GM21390 (cell line): ENCODE measurements around the gene NWD2.
A peak's percentile ranks its signal among the peaks of the same experiment; 100 is the strongest.
"Not testable (repeated sequence)": the region's sequence is repeated elsewhere in the genome, so short reads cannot be mapped to it uniquely, and the experiment has no call there.

Experiments used
- ATAC-seq: cut with Tn5 transposase; IDR thresholded peaks from one replicate; pipeline ENCODE4 v1.9.1; 2021; ENCODE audit not compliant: unreplicated experiment

Gene NWD2

DNA sequence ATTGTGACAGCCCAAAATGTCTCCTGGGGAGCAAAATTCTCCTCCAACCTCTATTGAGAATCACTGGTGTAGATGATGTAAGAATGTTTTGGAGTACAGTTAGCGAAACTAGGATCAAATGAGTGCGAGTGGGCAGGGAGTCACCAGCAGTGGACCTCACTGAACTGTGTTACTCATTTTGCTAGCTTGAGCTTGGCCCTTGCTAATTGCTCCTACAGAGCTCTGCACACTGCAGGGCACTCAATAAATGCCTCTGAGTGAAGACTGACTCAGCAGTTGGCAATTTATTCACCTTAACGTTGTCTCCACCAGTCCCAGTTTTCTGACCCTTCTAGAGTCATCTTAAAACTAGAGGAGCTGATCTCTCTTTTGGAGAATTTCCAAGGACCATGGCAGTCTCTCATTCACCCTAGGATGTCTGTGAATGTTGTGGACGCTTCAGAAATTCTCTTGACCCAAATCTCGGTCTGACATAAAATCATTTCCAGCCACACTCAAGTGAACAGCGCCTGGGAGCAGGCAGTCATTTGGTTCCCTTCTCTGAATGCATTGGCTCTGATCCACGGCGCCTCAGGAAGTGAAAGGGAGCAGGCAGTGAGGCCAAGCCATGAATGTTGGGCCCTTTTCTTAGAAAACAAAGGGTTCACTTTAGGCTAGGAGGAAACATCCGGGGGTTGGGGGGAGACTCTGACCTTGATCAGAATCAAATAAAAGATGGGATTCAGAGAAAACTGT lies 148.1 kb downstream of the NWD2 start:
- ATAC-seq = no peak

DNA sequence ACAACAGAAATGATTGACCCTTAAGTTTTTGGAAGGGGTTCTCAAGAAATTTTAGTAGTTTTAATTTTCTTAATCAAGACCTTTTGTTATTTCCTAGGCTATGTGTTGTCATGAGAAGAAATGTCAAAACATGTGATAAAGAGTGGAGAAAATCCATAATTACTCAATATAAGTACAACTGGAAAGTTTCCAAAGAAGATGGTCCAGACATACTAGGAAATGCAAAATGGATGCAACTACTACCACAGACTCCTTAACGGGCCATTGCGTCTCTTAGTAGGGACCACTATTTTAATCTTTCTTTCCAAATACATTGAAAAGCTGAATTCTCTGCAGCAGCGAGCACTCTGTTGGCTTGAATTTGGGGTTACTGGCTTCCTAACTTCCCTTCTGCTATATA lies 148.8 kb downstream of the NWD2 start:
- no peak for ATAC-seq

DNA sequence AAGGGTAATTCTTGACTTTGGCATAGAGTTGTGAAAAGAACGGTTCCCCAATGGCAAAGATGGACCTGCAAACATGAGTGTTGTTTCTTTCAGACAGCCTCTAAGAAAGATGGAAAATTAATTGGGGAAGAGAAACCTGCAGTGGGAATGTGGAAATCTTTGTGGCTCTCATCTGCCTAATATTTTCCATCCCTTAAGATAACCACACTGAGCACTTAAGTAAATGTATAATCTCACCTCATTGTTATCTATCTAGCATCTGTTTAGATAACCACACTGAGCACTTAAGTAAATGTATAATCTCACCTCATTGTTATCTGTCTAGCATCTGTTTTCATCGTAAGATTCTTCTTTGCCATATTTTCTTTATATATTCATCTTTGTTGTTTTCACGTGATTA lies 149.3 kb downstream of the NWD2 start:
- ATAC-seq = no peak

DNA sequence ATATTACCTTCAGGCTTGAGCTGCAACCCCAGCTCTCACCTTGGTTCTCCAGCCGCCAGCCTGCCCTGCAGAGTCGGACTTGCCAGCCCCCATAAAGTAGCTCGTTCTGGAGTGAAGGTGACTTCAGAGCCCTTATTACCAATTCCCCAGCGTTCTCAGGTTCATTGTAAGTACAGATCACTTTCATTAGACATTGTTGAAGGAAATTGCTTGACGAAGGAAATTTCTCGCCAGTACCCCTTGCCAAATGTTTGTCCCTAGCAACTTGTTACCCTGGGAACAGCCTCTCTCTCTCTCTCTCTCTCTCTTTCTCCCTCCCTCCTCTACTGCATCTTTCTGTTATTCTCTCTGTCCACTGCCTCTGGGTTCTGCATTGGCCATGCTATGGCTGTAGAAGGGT lies 153.0 kb downstream of the NWD2 start:
- ATAC-seq = no peak

DNA sequence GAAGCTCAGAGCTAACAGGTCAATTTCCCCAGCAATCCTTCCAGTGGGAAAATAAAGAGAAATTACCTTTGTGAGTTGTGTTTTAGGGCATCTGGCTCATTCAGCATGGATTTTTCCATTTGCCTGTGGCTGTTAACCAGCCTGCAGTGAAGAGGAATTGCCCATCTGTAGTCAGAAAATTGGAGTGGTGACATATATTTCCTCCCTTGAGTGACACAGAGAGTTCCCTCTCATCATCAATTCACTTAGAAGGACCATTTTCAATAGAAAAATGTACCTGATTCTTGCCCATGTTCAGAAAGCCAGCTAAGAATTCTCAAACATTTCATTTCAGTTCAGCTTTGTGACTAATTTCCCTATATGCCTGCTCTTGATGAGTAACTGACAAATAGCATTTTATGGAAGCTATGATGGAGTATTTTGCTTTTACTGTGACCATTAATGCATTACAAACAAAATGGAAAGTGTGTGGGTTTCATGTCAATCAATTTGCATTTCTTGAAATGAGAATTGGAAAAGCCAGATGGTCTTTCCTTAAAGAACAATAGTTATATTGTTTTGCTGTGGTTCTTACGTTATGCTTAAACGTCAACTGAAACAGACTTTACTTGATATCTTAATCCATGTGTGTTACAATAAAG lies 155.8 kb downstream of the NWD2 start:
- ATAC-seq = peak; percentile 86

DNA sequence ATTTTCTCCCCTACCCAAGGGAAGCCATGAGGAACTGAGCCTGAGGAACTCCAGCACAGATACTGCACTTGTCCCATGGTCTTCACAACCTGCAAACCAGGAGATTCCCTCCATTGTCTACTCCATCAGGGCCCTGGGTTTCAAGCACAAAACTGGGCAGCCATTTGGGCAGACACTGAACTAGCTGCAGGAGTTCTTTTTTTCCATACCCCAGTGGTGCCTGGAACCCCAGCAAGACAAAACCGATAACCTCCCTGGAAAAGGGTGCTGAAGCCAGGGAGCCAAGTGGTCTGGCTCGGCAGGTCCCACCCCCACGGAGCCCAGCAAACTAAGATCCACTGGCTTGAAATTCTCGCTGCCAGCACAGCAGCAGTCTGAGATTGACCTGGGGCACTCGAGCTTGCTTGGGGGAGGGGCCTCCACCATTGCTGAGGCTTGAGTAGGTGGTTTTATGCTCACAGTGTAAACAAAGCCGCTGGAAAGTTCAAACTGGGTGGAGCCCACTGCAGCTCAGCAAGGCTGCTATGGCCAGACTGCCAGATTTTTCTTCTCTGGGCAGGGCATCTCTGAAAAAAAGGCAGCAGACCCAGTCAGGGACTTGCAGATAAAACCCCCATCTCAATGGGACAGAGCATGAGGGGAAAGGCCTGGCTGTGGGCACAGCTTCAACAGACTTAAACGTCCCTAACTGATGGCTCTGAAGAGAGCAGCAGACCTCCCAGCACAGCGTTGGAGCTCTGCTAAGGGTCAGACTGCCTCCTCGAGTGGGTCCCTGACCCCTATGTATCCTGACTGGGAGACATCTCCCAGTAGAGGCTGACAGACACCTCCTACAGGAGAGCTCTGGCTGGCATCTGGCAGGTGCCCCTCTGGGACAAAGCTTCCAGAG lies 163.6 kb downstream of the NWD2 start:
- not testable (repeated sequence) for ATAC-seq

DNA sequence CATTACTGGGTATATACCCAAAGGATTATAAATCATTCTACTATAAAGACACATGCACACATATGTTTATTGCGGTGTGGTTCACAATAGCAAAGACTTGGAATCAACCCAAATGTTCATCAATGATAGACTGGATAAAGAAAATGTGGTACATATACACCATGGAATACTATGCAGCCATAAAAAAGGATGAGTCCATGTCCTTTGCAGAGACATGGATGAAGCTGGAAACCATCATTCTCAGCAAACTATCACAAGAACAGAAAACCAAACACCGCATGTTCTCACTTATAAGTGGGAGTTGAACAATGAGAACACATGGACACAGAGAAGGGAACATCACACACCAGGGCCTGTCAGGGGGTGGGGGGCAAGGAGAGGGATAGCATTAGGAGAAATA lies 169.1 kb downstream of the NWD2 start:
- ATAC-seq = not testable (repeated sequence)

DNA sequence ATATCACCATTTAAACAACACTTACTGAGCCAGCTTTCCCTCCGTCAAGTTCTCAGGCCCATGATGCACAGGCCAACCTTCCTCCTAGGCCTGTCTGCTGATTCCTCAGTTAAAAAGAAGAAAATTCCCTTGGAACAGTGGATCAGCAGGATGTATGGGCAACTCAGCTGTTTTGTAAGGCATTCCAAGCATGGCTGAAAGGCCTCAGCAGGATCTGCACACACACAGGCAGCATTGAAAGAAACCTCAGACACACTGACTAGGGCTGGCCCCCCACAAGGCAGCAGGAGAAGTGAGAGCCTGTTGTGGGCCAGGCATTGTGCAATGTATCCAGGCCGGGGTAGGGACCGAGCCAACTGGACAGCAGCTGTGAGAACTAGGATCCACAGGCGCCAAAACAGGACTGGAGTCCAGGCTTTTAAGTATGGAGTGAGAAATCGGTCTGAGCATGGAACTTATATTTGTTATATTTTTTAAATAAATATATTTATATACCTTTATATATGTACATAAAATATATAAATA lies 171.4 kb downstream of the NWD2 start:
- no peak for ATAC-seq

DNA sequence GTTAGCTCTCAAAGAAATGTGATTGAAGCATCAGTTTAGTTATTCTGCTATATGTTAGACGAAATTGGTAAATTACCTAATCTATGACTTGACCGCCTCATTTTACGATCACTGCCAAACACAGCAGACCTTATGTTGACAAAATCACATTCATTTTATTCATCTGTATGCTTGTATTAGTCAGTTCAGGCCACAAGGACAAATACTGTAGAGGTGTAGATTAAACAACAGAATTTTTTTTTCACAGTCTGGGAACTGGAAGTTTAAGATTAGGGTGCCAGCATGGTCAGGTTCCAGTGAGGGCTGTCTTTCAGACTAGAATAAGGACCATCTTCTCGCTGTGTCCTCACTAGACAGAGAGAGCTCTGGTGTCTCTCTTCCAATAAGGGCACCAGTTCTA lies 177.1 kb downstream of the NWD2 start:
- no peak for ATAC-seq

DNA sequence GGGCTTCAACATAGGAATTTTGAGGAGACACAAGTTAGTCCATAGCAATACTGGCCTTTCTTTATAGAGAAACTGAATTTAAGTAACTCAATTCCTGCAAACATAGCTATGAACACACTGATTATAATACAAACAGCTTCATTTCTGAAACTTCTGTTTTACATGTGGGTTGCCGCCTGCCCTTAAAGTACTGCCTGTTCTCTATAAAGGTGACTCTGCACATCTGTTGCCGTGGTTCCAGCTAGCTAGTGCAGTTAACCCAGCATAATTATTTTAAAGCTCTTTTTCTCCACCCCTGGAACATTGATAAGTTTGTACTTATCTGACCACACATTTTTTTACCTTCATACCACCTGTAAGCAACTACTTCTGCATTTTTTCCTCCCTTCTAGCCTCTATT lies 177.6 kb downstream of the NWD2 start:
- no peak for ATAC-seq

DNA sequence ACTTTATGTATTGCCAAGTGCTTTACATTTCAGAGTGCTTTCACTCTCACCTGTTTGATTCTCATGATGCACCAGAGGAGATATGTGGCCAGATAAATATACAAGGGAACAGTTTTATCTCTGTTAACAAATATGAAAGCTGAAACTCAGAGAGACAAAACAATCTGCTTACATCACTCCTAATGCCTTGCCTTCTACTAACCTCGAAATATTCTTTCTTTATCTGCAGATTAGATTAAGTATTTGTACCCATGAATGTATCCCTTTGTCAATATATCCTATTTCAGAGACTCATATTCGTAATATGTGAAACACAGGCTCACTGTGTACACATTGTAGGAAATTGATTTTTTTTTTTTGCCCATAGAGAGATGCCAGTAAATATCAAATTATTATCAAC lies 178.1 kb downstream of the NWD2 start:
- no peak for ATAC-seq

DNA sequence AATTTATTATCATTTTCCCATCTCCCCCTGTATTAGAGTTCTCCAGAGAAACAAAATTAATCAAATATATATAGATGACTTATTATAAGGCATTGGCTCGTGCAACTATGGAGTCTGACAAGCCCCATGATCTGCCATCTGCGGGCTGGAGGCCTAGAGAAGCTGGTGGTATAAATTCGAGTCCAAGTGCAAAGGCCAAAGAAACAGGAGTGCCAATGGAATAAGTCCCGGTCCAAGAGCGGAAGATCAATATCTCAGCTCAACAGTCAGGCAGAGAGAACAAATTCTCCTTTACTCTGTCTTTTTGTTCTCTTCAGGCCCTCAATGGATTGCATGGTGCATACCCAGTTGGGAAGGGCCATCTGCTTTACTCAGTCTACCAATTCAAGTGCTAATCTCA lies 178.8 kb downstream of the NWD2 start:
- no peak for ATAC-seq

DNA sequence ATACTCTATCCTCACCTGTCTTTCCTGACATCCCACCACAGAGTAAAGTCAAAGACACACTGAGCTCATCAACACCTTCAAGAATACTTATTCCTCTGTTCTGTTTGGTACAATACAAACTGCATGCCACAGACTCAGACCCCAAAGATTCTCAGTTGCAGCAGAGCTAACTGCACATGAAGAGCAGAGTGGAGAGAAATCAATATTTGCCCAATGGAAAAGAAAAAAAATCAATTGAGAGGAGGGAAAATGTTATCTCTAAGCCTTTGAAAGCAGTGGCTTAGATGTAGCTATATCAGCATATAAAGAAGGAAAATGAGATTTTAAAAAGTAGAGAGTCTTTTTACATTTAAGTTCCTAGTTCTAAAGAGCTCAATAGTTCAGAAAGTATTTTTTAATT lies 180.2 kb downstream of the NWD2 start:
- ATAC-seq = no peak

DNA sequence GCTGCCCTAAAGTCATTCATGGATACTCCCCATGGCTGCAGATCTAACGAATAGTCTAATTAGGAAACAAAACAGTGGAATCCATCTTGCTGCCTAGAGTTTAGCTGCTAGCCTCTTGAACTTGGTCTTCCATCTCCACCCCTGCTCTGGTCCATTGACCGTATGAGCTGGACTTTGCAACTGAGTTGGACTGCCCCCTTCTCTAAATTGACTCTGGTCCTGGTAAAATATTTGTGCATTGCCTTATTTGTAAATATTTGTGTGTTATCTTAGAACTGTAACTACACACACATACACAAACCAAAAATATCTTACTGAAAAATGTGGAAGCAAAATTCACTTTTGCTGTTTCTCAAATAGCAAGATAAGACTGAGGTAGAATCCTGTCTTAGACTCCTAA lies 181.3 kb downstream of the NWD2 start:
- ATAC-seq = no peak

DNA sequence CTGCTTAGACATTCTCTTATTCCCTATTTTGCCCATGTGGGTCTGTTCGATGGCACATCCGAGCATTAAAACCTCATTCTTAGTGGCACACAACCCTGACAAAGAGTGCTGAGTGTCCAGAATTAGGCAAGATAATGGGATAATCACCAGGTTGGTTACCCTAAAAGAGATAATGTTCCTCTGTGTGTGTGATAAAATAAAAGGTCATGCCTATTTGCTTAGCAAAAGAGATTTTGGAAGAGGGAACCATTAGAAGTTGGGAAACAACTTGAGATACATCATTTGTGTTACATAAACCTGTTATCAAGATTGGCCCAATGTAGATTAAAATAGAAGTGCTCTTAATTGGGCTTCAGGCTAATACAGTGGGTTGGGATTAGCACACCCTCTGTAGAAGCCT lies 182.7 kb downstream of the NWD2 start:
- ATAC-seq = no peak

DNA sequence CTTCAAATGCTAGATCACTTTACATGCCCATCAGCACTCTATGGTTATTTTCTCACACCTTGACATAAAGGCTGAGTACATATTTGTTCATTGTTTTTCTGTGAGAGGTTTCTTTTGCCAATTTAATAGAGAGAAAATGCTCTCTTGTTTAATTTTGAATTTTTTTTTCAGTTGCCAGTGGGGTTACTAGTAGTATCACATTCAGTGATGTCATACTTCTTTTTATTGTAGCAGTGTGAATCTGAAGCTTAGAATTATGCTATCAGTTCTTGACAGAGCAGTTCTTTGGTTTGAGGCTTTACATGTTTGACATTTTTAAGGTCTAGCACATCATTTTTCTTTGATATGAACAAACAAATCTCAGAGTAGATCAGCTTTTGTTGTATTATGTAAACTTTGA lies 185.4 kb downstream of the NWD2 start:
- no peak for ATAC-seq

DNA sequence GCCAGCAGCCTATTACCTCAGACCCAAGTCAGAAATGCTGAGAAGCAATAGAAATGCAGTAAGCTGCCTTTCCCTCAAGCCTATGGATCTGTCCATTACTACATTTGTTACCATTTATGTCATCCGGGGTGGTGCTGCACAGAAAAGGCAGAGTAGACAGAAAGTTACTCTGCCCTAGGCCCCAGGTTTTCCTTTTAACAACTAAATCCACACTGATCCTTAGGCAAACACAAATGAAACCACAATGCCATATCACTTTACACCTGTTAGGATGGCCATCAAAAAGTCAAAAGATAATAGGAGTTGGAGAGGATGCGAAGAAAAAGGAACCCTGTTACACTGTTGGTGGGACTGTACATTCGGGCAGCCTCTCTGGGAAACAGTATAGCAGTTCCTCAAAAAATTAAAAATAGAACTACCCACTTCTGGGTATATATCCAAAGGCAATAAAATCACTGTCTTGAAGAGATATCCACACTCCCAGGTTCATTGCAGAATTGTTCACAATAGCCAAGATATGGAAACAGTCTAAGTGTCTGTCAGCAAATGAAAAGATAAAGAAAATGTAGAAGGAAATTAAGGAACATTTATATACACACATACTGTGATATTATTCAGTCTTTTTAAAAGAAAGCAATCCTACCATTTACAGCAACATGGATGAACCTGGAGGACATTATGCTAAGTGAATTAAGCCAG lies 186.3 kb downstream of the NWD2 start:
- no peak for ATAC-seq

DNA sequence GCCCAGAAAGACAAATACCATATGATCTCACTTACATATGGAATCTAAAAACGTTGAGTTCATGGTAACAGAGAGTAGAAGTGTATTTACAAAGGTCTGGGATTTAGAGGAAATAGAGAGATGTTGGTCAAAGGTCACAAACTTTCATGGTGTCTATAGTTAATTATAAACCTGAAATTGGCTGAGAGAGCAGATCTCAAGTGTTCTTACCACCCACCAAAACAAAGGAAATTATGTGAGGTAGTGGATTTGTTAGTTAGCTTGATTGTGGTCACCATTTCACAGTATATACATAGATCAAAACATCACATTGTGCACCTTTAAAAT lies 186.8 kb downstream of the NWD2 start:
- no peak for ATAC-seq

DNA sequence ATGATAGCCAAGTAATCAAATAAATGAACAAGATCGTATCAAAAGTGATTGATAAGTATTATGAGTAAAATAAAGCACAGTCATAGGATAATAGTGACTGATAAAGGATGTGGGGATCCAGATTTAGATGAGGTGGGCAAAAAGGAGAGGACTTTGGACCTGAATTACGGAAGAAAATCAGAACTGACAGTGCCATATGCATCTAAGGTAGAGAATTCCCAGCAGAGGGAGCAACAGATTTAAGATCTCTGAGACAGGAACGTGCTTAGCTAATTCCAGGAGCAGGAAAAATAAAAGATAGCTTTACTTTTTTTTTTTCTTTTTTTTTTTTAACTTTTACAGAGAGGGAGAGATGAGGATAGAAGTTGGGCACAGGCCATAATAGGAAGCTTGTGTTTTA lies 189.9 kb downstream of the NWD2 start:
- no peak for ATAC-seq

DNA sequence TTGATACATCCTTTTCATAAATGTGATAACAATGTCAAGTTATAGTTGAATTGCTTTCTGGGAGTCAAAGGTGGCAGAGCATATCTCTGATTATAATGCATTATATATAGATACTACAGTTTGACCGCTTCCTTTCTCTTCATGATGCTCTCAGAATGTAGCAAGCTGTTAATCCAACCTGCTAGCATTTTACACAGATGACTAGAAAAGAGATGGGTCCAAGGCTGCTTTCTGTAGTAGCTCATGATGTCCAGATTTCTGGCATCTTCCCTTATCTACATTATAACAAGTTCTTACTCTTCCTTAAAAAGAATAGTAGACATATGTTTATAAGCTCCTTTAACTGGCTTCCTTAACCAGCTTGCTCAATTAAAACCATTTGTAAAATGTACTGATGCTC lies 192.0 kb downstream of the NWD2 start:
- ATAC-seq = no peak

DNA sequence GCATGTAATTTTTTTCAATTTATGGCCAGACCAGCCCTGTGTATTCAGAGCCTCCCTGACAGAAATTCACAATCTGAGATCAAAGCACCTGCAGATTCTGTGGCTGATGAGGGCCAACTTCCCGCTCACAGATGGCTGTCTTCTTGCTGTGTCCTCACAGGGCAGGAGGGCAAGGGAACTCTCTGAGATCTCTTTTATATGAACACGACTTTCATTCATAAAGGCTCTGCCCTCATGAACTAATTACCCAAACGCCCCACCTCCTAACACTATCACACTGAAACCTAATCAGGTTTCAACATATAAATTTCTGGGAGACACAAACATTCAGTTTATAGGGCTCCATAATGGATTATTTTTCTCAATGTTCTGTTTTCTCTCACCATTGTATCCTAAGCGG lies 192.6 kb downstream of the NWD2 start:
- no peak for ATAC-seq
